NCI-H82 treated with DMSO at 0.1 percent for 48 hours (cell line): ENCODE data around the gene NEO1.
"Not testable (repeated sequence)": the region's sequence is repeated elsewhere in the genome, so short reads cannot be mapped to it uniquely, and the experiment has no call there.

ENCODE experiments used
- DNase-seq: peaks from one replicate; lab custom pipeline; 2025; ENCODE audit not compliant: unreplicated experiment; lab: John Stamatoyannopoulos, UW

Gene NEO1

DNA sequence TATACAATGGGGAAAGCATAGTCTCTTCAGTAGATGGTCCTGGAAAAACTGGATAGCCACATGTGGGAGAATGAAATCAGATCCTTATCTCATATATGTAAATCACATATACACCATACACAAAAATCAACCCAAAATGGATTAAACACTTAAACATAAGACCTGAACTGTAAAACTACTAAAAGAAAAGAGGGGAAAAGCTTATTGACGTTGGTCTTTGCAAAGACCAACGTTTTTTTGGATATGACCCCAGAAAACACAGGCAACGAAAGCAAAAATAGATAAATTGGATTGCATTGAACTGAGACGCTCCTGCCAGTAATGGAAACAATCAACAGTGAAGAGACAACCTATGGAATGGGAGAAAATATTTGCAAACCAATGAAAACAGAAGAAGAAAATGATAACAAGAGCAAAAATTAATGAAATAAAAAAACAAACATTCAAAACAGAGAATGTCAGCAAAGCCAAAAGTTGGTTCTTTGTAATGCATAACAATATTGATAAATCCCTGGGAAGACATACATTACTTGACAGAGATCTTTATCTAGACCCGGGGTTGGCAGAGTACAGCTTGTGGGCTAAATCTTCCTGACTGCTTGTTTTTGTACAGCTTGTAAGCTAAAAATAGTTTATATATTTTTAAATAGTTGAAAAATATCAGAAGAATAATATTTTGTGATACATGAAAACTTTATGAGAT is 86.9 kb downstream of the NEO1 start:
- DNase-seq: no peak

DNA sequence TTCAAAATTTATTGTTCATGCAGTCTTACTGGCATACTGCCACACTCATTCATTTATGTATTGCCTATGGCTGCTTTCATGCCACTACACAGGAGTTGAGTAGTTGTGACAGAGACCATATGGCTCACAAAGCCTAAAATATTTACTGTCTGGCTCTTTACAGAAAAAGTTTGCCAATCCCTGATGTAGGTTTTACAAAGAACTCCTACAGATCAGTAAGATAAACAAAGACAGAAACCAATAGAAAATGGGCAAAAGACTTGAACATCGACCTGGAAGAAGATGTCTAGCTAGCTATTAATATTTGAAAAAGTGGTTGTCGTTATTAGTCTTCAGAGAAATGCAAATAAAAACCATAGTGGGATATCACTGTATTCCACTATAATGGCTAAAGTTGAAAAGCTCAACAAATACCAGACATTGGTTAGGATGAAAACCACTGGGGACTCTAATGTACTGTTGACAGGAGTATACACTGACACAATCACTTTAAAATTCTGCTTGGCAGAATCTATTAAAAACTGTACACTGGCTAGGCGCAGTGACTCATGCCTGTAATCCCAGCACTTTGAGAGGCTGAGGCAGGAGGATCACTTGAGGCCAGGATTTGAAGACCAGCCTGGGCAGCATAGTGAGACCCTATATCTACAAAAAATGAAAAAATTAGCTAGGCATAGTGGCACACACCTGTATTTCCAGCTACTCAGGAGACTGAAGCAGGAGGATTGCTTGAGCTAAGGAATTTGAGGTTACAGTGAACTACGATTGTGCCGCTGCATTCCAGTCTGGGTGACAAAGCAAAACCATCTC is 87.7 kb downstream of the NEO1 start:
- DNase-seq: no peak

- DNase-seq: no peak
Measured at GRCh38 chr15:73141216-73141900, 89.1 kb downstream of the NEO1 start.

GRCh38 chr15:73142802-73143762 is 90.8 kb downstream of the NEO1 start:
- DNase-seq: no peak

DNA sequence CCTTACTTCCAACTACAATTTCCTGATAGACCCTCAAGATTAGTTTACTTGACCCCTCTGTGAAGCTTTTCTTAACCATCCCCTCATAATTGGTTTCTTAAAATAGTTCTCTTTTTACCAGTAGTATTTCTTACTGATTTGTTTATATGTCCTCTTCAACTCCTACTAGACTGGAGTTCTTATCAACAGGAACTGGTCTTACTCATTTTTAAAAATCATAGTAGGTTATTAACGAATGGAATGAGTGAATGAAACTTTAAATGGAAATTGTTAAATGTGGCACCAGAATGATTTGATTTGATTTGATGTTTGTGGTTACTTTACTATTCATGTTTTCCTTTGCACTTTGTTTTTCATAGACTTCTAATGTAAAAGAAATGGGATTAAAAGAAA is 91.5 kb downstream of the NEO1 start:
- DNase-seq: no peak

- no peak for DNase-seq
Measured at GRCh38 chr15:73146419-73146818, 94.2 kb downstream of the NEO1 start.

- no peak for DNase-seq
Measured at GRCh38 chr15:73150831-73151230, 98.6 kb downstream of the NEO1 start.

DNA sequence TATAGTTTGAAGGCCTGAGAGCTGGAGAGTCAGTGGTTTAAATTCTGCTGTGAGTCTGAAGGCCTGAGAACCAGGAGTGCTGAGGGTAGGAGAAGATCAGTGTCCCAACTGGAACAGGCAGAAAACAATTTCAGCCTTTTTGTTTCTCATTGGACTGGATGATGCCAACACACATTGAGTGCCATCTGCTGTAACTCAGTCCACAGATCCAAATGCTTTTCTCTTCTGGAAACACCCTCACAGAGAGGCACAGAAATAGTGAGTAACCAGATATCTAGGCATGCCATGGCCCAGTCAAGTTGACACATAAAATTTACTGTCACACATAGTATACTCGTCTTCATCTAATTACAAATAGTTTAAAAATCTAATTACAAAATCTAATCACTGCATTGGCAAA is 100.8 kb downstream of the NEO1 start:
- DNase-seq: no peak

GRCh38 chr15:73153447-73153846 is 101.2 kb downstream of the NEO1 start:
- no peak for DNase-seq

DNA sequence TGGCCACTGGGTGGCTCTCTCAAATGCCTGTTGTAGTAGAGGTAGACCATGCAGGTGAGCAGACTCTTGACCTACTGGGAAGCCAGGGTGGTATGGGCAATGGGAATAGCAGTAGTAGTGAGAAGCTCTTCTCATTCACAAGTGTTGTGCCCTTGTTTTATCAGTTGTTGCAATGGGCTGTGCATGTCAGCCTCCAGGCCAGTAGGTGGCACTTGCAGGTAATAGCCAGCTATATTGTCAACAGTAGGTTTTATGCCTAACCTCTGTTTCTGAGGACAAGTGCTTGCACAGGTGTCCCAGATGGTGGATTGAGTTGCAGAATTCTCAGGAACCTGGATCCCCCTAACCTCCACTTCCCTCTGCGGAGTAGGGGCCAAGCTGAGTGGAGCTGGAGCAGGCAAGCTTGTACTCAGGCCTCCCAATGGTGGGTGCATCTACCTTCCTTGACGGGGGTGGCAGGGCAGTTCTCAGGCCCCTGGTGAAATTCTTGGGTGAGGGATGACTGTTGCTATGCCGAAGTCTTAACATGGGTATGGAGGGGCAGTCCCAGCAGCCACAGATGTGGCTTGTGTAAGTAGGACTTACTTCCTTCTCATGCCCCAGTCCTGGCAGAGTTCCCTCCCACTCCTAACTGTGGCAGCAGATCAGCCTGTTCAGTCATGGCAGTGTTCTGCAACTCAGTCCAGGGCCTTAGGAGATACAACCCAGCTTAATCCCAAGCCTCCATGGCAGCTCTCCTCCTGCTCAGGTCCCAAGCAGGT is 104.3 kb downstream of the NEO1 start:
- DNase-seq: no peak

- no peak for DNase-seq
Measured at GRCh38 chr15:73161546-73161945, 109.3 kb downstream of the NEO1 start.

GRCh38 chr15:73165435-73165834 is 113.2 kb downstream of the NEO1 start:
- DNase-seq: no peak

DNA sequence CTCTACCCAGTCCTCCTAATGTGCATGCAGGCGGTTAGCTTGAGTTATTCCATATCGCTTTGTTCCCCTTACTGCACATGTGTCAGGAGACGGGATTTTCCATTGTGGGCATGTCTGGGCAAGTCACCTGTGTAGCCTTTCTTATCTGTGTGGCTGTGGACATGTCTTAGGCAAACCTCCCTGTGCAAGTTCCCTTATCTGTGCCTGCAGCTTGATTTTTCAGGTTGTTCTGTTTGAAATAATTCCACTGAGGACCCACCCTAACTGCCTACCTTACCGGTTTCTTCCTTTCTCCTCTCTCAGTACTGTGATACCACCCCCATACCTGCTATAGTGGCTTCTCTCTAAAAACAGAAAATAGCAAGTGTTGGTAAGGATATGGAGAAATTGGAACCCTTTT is 113.6 kb downstream of the NEO1 start:
- DNase-seq: no peak

- not testable (repeated sequence) for DNase-seq
Measured at GRCh38 chr15:73166711-73167110, 114.4 kb downstream of the NEO1 start.

GRCh38 chr15:73168487-73168886 is 116.2 kb downstream of the NEO1 start:
- no peak for DNase-seq

GRCh38 chr15:73171711-73172110 is 119.4 kb downstream of the NEO1 start:
- no peak for DNase-seq

GRCh38 chr15:73172508-73172907 is 120.2 kb downstream of the NEO1 start:
- no peak for DNase-seq

- DNase-seq: no peak
Measured at GRCh38 chr15:73174171-73174570, 121.9 kb downstream of the NEO1 start.

DNA sequence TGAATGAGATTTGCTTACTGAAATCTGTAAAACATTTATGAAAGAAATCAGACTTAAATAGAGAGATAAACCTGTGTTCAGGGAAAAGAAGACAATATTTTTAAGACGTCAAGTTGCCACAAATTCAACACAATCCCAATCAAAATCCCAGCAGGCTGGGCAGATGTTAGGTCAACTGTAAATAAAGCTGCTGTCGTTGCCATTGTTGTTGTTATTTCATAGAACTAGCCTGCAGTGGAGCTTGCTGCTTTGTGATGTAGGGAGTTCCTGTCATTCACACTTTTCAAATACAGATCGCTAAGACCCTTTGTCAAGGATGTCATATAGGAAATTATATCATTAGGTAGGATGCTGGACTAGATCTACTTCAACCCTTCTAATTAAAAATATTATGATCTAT is 123.1 kb downstream of the NEO1 start:
- DNase-seq: no peak

GRCh38 chr15:73176598-73176997 is 124.3 kb downstream of the NEO1 start:
- no peak for DNase-seq
